ENCODE data around the gene IFT27.

IFT27 gene

GRCh38 chr22:36814801-36815200 lies 38.9 kb upstream of the IFT27 start:
- Histone ChIP-seq H3K27me3 (replicated peaks; ENCODE audit: control insufficient read depth, insufficient read depth, low read length) (peaks cover 1% of the 10 kb centered on the region; the same call in 1 of the 2 replicates), H3K4me3 (replicated peaks; ENCODE audit: low read depth, low read length) (no peak overlapping the region), H3K36me3 (ENCODE audit: control insufficient read depth, insufficient read depth, low read length) (no peaks in the 10 kb centered on the region)
- no peak for DNase-seq (ENCODE audit: extremely low read depth, insufficient read length)
- no peak for TF ChIP-seq CTCF (IDR thresholded peaks at IDR 0.05; ENCODE audit: insufficient read depth, low read length, poor library complexity, severe bottlenecking)

DNA sequence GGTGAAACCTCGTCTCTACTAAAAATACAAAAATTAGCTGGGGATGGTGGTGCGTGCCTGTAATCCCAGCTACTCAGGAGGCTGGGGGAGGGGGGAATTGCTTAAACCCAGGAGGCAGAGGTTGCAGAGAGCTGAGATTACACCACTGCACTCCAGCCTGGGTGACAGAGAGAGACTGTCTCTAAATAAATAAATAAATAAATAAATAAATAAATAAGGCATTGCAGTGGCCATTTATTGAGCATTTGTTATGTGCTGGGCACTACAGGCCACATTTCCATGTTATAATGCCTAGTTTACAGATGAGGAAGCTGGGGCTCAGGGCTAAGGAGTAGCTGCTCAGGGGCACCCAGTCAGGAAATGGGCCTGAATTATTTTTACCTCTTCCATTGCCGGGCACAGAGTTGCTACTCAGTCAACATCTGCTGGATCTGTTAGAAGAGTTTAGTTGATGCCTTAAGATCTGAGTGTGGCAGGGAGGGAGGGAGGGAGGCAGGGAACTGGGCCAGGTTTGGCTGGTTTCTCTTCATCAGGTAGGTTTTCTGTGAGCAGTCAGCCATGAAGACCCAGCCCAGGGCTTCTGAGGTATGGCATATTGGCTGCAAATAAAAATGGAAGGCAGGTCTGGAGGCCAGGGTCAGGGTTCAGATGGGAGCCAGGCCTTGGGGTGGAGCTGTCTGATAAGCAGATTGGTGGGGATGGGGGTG lies 35.3 kb upstream of the IFT27 start:
- Histone ChIP-seq H3K27me3 (replicated peaks; ENCODE audit: control insufficient read depth, insufficient read depth, low read length) (peaks cover 1% of the 10 kb centered on the region; the same call in 1 of the 2 replicates), H3K36me3 (ENCODE audit: control insufficient read depth, insufficient read depth, low read length) (no peaks in the 10 kb centered on the region), H3K4me3 (replicated peaks; ENCODE audit: low read depth, low read length) (no peak overlapping the region)
- TF ChIP-seq CTCF (IDR thresholded peaks at IDR 0.05; ENCODE audit: insufficient read depth, low read length, poor library complexity, severe bottlenecking) = no peak
- DNase-seq (ENCODE audit: extremely low read depth, insufficient read length) = no peak

- Histone ChIP-seq H3K4me3 (replicated peaks; ENCODE audit: low read depth, low read length) (no peak overlapping the region), H3K27me3 (replicated peaks; ENCODE audit: control insufficient read depth, insufficient read depth, low read length) (peaks cover 1% of the 10 kb centered on the region; the same call in 1 of the 2 replicates), H3K36me3 (ENCODE audit: control insufficient read depth, insufficient read depth, low read length) (no peaks in the 10 kb centered on the region)
- no peak for TF ChIP-seq CTCF (IDR thresholded peaks at IDR 0.05; ENCODE audit: insufficient read depth, low read length, poor library complexity, severe bottlenecking)
- DNase-seq (ENCODE audit: extremely low read depth, insufficient read length) = no peak
These were observed 33.4 kb upstream of the IFT27 start for GRCh38 chr22:36809351-36809750.

- 0 out of 2 replicates have a peak, but pooled peaks cover 1% of the 10 kb centered on the region for H3K27me3 ChIP-seq (replicated peaks; ENCODE audit: control insufficient read depth, insufficient read depth, low read length)
These were observed 32.9 kb upstream of the IFT27 start for GRCh38 chr22:36808721-36809344.

DNA sequence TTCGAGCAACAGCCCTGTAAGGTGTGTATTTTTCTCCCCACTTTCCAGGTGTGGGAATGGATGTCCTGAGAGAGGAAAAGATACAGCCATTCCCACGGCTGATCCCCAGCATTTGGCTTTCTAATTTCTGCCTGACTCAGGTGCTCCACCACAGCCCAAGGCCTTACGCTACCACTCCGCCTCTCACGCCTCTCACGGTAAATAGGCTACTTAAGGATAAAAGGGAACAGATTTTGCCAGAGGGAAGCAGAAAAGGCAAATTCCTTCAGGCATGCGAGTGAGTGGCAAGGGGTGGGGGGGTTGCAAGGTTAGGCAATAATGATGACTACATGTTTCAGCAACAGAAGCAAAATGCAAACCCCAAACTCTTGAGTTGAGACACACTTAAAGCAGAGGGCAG lies 31.7 kb upstream of the IFT27 start:
- TF ChIP-seq CTCF (IDR thresholded peaks at IDR 0.05; ENCODE audit: insufficient read depth, low read length, poor library complexity, severe bottlenecking) = no peak
- no peak for DNase-seq (ENCODE audit: extremely low read depth, insufficient read length)
- peaks cover 1% of the 10 kb centered on the region; the same call in 1 of the 2 replicates for H3K27me3 ChIP-seq (replicated peaks; ENCODE audit: control insufficient read depth, insufficient read depth, low read length)

More at GRCh38 chr22:36808721-36809344, 32.9 kb upstream of the IFT27 start:
- Histone ChIP-seq H3K4me3 (replicated peaks; ENCODE audit: low read depth, low read length) (no peak overlapping the region), H3K36me3 (ENCODE audit: control insufficient read depth, insufficient read depth, low read length) (no peaks in the 10 kb centered on the region)
- no peak for DNase-seq (ENCODE audit: extremely low read depth, insufficient read length)
- TF ChIP-seq CTCF (IDR thresholded peaks at IDR 0.05; ENCODE audit: insufficient read depth, low read length, poor library complexity, severe bottlenecking) = no peak

More for the DNA sequence above, 31.7 kb upstream of the IFT27 start:
- no peak overlapping the region for H3K4me3 ChIP-seq (replicated peaks; ENCODE audit: low read depth, low read length)
- no peaks in the 10 kb centered on the region for H3K36me3 ChIP-seq (ENCODE audit: control insufficient read depth, insufficient read depth, low read length)

Measured in GM06990 (cell line).